Endothelial cell of umbilical vein (primary cell): ENCODE results near the gene SLC25A18.

ENCODE experiments used
- EZH2 ChIP-seq: IDR thresholded peaks from 2 replicates; pipeline ENCODE4 v1.6.1; 2012; ENCODE audit warnings: borderline replicate concordance, low read depth, mild to moderate bottlenecking, moderate library complexity, low read length, inconsistent platforms; ENCODE audit not compliant: severe bottlenecking
- MAX ChIP-seq: IDR thresholded peaks from 2 replicates; pipeline ENCODE4 v1.6.1; 2011; ENCODE audit not compliant: insufficient read depth, insufficient read length
- MYC ChIP-seq: IDR thresholded peaks from one replicate; pipeline ENCODE4 v1.6.1; 2011; ENCODE audit warnings: mild to moderate bottlenecking, low read depth, low read length
- POLR2A ChIP-seq: IDR thresholded peaks from 2 replicates; pipeline ENCODE4 v1.6.1; 2012; ENCODE audit warnings: low read depth, mild to moderate bottlenecking, control low read depth, low read length
- POLR2AphosphoS5 ChIP-seq: IDR thresholded peaks from 2 replicates; pipeline ENCODE4 v1.6.1; 2012; ENCODE audit warnings: low read depth, mild to moderate bottlenecking, control low read depth, low read length, moderate library complexity; ENCODE audit not compliant: insufficient read depth
- TF ChIP-seq, protein P1 (sequence below), 2 donors: IDR thresholded peaks; 1 replicate in 1 of 2; 2 replicates in 1 of 2; pipeline ENCODE4 v1.5.1; 2011; ENCODE audit warnings: low read length in 2 of 2, mild to moderate bottlenecking in 2 of 2, moderate library complexity in 2 of 2, control low read depth in 1 of 2, inconsistent platforms in 1 of 2, low read depth in 1 of 2; ENCODE audit not compliant: insufficient read depth in 1 of 2; ENCODE audit errors: extremely low read depth in 1 of 2

GRCh38 chr22:17581056-17581455 lies 17.8 kb downstream of the SLC25A18 start:
- no peak for TF ChIP-seq POLR2A
- TF ChIP-seq EZH2, result no peak
- TF ChIP-seq, protein P1, sequence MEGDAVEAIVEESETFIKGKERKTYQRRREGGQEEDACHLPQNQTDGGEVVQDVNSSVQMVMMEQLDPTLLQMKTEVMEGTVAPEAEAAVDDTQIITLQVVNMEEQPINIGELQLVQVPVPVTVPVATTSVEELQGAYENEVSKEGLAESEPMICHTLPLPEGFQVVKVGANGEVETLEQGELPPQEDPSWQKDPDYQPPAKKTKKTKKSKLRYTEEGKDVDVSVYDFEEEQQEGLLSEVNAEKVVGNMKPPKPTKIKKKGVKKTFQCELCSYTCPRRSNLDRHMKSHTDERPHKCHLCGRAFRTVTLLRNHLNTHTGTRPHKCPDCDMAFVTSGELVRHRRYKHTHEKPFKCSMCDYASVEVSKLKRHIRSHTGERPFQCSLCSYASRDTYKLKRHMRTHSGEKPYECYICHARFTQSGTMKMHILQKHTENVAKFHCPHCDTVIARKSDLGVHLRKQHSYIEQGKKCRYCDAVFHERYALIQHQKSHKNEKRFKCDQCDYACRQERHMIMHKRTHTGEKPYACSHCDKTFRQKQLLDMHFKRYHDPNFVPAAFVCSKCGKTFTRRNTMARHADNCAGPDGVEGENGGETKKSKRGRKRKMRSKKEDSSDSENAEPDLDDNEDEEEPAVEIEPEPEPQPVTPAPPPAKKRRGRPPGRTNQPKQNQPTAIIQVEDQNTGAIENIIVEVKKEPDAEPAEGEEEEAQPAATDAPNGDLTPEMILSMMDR (IDR thresholded peaks at IDR 0.05; ENCODE audit: extremely low read depth in 1 of 2, insufficient read depth in 1 of 2, low read depth in 1 of 2, low read length in 2 of 2), result no peak
- no peak for TF ChIP-seq MYC
- no peak for TF ChIP-seq POLR2AphosphoS5
- TF ChIP-seq MAX, result no peak
